VCaP (cell line): ENCODE measurements around the gene FAM117B.

Experiments
- H3K27ac ChIP-seq: fragments of 450-650 bp; 2 replicates; pipeline ENCODE4 v1.5.1; 2017
- CTCF ChIP-seq: fragments of 450-650 bp; conservative IDR thresholded peaks from 2 replicates; pipeline ENCODE4 v1.5.1; 2017; ENCODE audit warnings: mild to moderate bottlenecking, moderate library complexity

Gene FAM117B

DNA sequence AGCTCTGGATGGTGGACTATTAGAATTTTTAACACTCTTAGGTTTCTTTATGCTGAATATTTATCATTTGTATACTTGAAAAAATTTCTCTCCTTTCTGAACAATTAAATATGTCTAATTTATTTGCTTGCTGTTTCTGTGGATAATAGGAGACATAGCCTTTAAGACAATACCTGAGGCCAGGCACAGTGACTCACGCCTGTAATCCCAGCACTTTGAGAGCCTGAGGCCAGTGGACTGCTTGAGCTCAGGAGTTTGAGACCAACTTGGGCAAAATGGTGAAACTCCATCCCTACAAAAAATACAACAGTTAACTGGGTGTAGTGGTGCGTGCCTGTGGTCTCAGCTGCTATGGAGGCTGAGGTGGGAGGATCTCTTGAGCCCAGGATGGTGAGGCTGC lies 54.7 kb downstream of the FAM117B start:
- H3K27ac ChIP-seq = no peak overlapping the region
- no peak for TF ChIP-seq CTCF

DNA sequence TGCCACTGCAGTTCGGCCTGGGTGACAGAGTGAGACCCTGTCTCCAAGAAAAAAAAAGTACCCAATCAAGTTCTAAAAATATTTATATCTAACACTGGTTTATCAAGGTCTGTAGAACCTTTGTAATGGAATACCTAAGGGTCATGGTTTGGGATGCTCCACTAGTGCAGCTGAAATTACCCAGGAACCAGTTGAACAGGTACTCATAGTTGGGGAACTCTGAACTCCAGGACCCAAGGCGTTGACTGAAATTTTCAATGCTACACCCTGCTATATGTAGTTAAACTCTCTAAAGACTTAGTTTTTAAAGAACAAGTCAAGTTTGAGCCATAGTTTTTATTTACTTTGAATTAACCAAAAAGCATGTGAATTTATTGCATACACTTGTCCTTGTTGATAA lies 55.1 kb downstream of the FAM117B start:
- H3K27ac ChIP-seq = no peak overlapping the region
- TF ChIP-seq CTCF = no peak

GRCh38 chr2:202690321-202690900 lies 55.6 kb downstream of the FAM117B start:
- no peak for TF ChIP-seq CTCF
- no peak overlapping the region for H3K27ac ChIP-seq

DNA sequence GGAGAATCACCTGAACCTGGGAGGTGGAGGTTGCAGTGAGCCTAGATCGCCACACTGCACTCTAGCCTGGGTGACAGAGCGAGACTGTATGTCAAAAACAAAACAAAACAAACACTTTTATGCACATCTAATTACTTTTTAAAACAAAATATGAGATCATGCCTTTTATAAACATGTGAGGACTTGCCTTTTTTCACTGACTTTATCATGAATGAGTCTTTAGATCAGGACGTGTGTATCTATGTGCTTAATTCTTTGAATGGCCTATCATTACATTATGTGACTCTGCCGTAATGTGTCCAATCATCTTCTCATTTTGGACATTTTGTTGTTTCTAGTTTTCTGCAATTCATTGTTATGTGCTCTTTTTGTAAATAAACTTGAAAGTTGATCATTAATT lies 58.7 kb downstream of the FAM117B start:
- H3K27ac ChIP-seq = no peak overlapping the region
- no peak for TF ChIP-seq CTCF

DNA sequence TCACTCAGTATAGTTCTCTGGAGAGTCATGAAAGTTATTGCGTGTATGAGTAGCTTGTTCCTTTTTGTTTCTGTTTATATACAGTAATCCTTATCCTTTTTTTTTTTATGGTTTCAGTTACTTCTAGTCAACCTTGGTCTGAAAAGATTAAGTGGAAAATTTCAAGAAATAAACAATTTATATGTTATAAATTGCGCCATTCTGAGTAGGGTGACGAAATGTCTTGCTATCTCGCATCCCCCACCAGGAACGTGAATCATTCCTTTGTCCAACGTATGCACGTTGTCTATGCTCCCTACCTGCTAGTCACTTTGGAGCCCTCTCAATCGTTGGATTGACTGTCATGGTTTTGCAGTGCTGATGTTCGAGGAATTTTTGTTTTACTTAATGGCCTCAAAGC lies 60.4 kb downstream of the FAM117B start:
- no peak overlapping the region for H3K27ac ChIP-seq
- TF ChIP-seq CTCF = no peak

DNA sequence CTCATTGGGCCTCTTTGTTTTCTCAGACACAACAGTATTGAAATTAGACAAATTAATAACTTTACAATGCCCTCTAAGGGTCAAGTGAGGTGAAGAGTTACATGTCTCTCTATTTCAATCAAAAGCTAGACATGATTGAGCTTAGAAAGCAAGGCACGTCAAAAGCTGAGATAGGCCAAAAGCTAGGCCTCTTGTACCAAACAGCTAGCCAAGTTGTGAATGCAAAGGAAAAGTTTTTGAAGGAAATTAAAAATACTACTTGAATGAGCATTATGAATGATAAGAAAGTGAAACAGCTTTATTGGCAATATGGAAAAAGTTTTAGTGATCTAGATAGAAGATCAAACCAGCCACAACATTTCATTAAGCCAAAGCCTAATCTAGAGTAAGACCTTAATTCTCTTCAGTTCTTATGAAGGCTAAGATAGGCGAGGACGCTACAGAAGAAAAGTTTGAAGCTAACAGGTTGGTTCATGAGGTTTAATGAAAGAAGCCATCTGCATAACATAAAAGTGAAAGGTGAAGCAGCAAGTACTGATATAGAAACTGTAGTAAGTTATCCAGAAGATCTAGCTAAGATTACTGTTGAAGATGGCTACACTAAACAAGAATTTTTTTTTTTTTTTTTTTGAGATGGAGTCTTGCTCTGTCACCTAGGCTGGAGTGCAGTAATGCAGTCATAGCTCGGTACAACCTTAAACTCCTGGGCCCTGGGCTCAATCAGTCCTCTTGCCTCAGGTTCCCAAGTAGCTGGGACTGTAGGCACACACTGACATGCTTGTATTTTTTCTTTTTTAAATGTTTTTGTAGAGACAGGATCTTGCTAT lies 65.5 kb downstream of the FAM117B start:
- no peak for TF ChIP-seq CTCF
- no peak overlapping the region for H3K27ac ChIP-seq

DNA sequence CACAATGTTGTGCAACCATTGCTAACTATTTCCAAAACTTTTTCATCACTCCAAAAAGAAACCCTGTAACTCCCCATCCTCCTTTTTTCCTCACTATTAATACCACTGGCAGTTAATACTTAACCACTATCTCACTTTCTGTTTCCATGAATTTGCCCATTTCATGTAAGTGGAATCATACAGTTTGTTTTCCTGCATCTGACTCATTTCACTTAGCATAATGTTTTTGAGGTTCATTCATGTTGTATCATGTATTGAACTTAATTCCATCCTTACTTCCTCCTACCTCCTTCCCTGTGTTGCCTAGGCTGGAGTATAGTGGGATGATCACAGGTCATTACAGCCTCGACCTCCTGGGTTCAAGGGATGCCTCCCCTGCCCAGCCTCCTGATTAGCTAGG lies 68.3 kb downstream of the FAM117B start:
- TF ChIP-seq CTCF = no peak
- no peak overlapping the region for H3K27ac ChIP-seq
